MCF 10A (cell line): ENCODE results near the gene ASTN1. TPM values are rescaled to one million over a fixed set of nuclear protein-coding genes. Genes with fewer than 3 reads are reported as not detected.
A peak's percentile ranks its signal among the peaks of the same experiment; 100 is the strongest.

Experiments
- BruUV-seq: library from RNA; stranded (reverse); fragments of 400-500 nt; replicated peaks from 2 replicates; lab custom pipeline; 2021; lab: Mats Ljungman, UMichigan
- CTCF ChIA-PET: fragments of 300-600 bp; sonication (Branson Sonifier 250); formaldehyde crosslinking; extraction: SDS; loops from one replicate; lab custom pipeline; 2021; ENCODE audit warnings: antibody characterized with exemption, inconsistent platforms; lab: Yijun Ruan, JAX
- POLR2A ChIA-PET: fragments of 300-600, 350-650 bp; sonication (Branson Sonifier 250); formaldehyde crosslinking; extraction: SDS; loops from one replicate; lab custom pipeline; 2020; ENCODE audit warnings: antibody characterized with exemption, inconsistent platforms; lab: Yijun Ruan, JAX
- DNase-seq: peaks from one replicate; pipeline ENCODE4 v3.0.0-alpha.2; 2018; ENCODE audit not compliant: unreplicated experiment
- H3K27ac Mint-ChIP-seq: one replicate; pipeline ENCODE4 v1.8.0; 2022; ENCODE audit warnings: mild to moderate bottlenecking, low read depth, mixed read lengths; ENCODE audit not compliant: unreplicated experiment
- H3K27me3 Mint-ChIP-seq: one replicate; pipeline ENCODE4 v1.8.0; 2022; ENCODE audit warnings: mixed read lengths; ENCODE audit not compliant: insufficient read depth, unreplicated experiment
- H3K36me3 Mint-ChIP-seq: one replicate; pipeline ENCODE4 v1.8.0; 2022; ENCODE audit warnings: mild to moderate bottlenecking, moderate library complexity, mixed read lengths; ENCODE audit not compliant: insufficient read depth, unreplicated experiment
- H3K4me1 Mint-ChIP-seq: one replicate; pipeline ENCODE4 v1.8.0; 2022; ENCODE audit warnings: mixed read lengths; ENCODE audit not compliant: insufficient read depth, unreplicated experiment
- H3K4me3 Mint-ChIP-seq: one replicate; pipeline ENCODE4 v1.8.0; 2022; ENCODE audit warnings: mild to moderate bottlenecking, moderate library complexity, mixed read lengths; ENCODE audit not compliant: unreplicated experiment
- H3K9me3 Mint-ChIP-seq: one replicate; pipeline ENCODE4 v1.8.0; 2022; ENCODE audit warnings: mixed read lengths; ENCODE audit not compliant: unreplicated experiment
- intact Hi-C: fragments of 100-400 bp; cut with micrococcal nuclease; formaldehyde crosslinking; loops from 2 replicates; pipeline ENCODE4 v1.14.1; 2022
- total RNA-seq: library from RNA; stranded (reverse); gene quantifications from 2 replicates; pipeline ENCODE4 v1.2.3, GENCODE V29; 2022
- TF ChIP-seq, protein P1 (sequence below): fragments of 200-600 bp; IDR thresholded peaks from one replicate; pipeline ENCODE4 v1.8.0; 2022; ENCODE audit warnings: antibody characterized with exemption, mild to moderate bottlenecking; ENCODE audit not compliant: unreplicated experiment

Gene ASTN1
- total RNA-seq, 1 experiment from 2014 or later = not detected

DNA sequence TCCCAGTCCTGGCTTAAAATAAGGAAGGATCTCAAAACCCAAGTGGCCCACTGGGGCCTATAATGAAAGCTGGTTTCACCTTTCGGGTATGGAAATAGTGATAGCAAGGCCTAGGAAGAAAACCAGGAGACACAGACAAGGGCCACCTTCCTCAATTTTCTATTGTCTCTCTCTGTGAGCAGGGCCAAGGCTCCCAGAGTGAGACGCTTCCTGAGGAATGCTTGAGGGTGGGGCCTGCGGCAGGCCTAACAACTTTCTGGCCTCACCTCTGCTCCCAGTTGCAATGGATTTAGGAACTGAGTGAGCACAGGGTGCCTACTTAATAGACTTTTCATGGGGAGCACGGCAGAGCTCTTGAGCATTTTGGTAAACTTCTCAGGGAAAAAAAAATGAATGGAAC, 300.9 kb downstream of the ASTN1 start:
- Mint-ChIP-seq H3K4me3 (no peak overlapping the region), H3K9me3 (peaks cover 7% of the 10 kb centered on the region), H3K4me1 (peaks cover 19% of the 10 kb centered on the region), H3K27ac (no peak overlapping the region), H3K27me3 (no peaks in the 10 kb centered on the region), H3K36me3 (no peaks in the 10 kb centered on the region)
- TF ChIP-seq, protein P1, sequence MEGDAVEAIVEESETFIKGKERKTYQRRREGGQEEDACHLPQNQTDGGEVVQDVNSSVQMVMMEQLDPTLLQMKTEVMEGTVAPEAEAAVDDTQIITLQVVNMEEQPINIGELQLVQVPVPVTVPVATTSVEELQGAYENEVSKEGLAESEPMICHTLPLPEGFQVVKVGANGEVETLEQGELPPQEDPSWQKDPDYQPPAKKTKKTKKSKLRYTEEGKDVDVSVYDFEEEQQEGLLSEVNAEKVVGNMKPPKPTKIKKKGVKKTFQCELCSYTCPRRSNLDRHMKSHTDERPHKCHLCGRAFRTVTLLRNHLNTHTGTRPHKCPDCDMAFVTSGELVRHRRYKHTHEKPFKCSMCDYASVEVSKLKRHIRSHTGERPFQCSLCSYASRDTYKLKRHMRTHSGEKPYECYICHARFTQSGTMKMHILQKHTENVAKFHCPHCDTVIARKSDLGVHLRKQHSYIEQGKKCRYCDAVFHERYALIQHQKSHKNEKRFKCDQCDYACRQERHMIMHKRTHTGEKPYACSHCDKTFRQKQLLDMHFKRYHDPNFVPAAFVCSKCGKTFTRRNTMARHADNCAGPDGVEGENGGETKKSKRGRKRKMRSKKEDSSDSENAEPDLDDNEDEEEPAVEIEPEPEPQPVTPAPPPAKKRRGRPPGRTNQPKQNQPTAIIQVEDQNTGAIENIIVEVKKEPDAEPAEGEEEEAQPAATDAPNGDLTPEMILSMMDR = no peak
- intact Hi-C loops = no loop called here
- DNase-seq = peak; percentile 8
- ChIA-PET CTCF (interaction anchor here (0.6 to 6.2 kb wide), 5 partner anchors 17 to 1083 kb away, joined by 3 to 25 read pairs (median 4); no protein-coding TSS in a partner anchor), POLR2A (no interaction called here)
- no TSS peak for BruUV-seq

DNA sequence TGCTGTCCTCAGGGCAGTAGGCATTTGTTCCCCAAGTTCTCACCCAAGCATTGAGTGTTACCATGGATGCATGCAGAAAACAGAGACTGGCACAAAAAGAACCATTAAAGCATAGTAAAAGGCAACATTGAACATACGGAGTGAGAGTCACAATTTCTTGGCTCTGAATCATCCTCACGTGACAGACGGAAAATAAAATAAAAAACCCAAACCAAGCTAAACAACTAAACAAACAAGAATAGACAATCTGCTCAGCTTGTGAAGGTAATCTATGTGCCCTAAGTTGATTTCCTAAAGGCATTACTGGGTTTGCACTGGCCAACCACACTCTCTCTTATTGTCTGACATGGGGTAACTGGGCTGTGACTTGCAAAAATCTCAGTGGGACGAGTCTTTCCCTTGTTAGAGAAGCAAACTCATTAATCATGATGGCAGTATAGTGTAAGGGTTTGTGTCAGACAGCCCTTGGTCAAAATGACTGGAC, 306.0 kb downstream of the ASTN1 start:
- Mint-ChIP-seq H3K9me3 (no peaks in the 10 kb centered on the region), H3K36me3 (no peaks in the 10 kb centered on the region), H3K4me1 (peaks cover 23% of the 10 kb centered on the region), H3K4me3 (no peak overlapping the region), H3K27me3 (no peaks in the 10 kb centered on the region), H3K27ac (peak overlapping the region; percentile 71)
- TF ChIP-seq, protein P1 = no peak
- peak; percentile 12 for DNase-seq
- ChIA-PET POLR2A (no interaction called here), CTCF (interaction anchor here (0.7 to 1.0 kb wide), 4 partner anchors 14 to 323 kb away, joined by 3 to 4 read pairs (median 3); no protein-coding TSS in a partner anchor)
- BruUV-seq = no TSS peak
- intact Hi-C loops = no loop called here

DNA sequence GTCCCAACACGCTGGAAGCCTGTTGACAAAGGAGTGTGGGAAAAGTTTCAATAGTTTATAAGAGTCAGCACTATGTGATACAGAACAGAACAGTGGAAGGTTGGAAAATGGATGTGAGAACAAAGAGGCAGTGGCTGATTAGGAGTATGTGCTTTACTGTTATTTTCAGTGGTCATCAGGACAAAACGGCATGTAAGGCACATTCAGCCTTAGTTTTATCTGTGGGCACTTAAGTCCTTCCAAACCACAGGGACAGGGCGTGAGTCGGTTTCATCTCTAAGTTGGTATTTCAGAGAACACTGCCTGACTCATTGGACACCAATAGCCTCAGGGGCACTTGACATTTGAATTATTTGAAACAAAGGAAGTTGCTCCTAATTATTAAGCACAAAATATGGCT, 306.9 kb downstream of the ASTN1 start:
- peak; percentile 62 for DNase-seq
- Mint-ChIP-seq H3K27me3 (no peaks in the 10 kb centered on the region), H3K36me3 (no peaks in the 10 kb centered on the region), H3K27ac (peak overlapping the region; percentile 71), H3K9me3 (no peaks in the 10 kb centered on the region), H3K4me3 (peak overlapping the region; percentile 46), H3K4me1 (peaks cover 23% of the 10 kb centered on the region)
- TF ChIP-seq, protein P1 = no peak
- intact Hi-C loops = no loop called here
- POLR2A ChIA-PET = no interaction called here
- no TSS peak for BruUV-seq
- CTCF ChIA-PET = interaction anchor here (0.7 kb wide), 1 partner anchor 17 kb away, joined by 3 read pairs; no protein-coding TSS in a partner anchor

DNA sequence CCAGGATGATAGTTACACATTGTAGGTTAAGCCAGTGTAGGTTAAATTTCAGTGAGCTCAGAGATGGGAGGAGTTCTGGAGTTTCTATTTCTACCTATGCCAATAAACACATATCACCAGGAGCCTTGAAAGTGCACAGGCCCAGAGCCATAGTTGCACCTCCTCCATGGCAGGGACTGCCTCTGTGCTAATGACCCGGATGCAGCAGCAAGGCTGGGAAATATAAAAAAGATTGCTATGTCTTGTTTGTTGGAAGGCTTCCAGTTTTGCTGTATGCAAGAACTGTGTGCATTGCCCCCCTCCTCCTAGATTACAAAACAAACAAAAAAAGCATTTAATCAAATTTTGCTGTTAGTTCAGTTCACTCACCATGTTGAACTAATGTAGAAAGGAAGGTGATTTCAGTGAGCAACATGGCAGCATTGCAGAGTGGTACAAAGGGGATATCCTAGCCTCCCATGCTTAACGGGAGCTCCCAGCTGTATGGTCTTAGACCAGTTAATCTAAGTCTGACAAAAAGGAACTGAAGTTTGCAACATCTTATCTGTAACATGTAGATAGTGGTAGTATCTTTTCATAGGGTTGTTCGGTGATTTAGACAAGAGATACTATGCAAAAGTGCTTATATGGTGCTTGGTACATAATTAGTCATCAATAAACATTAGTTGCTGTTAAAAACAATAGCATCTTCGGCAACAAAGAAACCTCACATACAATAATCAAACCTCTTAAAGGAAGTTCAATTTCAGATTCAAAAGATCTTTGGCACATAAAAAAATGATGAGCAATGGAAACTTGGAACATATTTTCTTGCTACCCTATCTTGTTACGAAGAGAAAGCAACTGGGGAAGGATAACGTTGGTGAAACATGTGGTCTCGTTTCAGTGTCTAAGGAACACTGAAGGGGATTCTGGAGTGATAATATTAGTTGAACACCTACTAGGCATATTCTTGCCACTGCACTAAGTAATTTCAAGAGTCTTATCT, 309.5 kb downstream of the ASTN1 start:
- H3K4me3 Mint-ChIP-seq = no peak overlapping the region

More for the DNA sequence above, 309.5 kb downstream of the ASTN1 start:
- no peaks in the 10 kb centered on the region for H3K36me3 Mint-ChIP-seq
- H3K4me1 Mint-ChIP-seq = peaks cover 23% of the 10 kb centered on the region
- H3K9me3 Mint-ChIP-seq = no peaks in the 10 kb centered on the region
- no peak for DNase-seq
- no peak overlapping the region for H3K27ac Mint-ChIP-seq
- intact Hi-C loops = no loop called here
- no peaks in the 10 kb centered on the region for H3K27me3 Mint-ChIP-seq
- TF ChIP-seq, protein P1 = no peak
- ChIA-PET POLR2A (no interaction called here), CTCF (interaction anchor here (0.5 to 1.7 kb wide), 7 partner anchors 11 to 1398 kb away, joined by 3 to 6 read pairs (median 4); no protein-coding TSS in a partner anchor)
- BruUV-seq = no TSS peak
